ENCODE data around the gene SLC44A3. TPM values are rescaled to one million over a fixed set of nuclear protein-coding genes. Genes with fewer than 3 reads are reported as not detected.

The SLC44A3 gene
- polyA plus RNA-seq, 3 donors = not detected

DNA sequence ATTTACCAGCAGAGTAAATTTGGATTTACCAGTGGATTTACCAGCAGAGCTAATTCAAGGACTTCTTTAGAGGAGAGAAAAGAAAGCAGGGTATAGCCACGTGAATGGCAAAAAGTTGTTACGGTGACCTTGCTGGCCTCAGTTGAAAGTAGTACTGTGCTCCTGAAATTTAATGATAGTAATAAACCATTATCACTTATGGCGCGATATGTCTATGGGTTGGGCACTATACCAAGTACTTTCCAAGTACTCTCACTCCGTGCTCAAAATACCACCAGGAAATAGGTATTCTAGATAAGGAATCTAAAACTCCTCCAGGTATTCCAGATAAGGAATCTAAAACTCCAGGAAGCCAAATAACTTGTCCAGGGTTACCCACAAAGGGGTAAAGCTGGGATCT lies 35.8 kb downstream of the SLC44A3 start:
- no peak overlapping the region for H3K4me2 ChIP-seq (replicated peaks; ENCODE audit: extremely low read depth, low read length, poor library complexity, severe bottlenecking)
- no peak overlapping the region for H3K27ac Mint-ChIP-seq
- H3K27ac ChIP-seq (ENCODE audit: low read depth in 1 of 2, low read length in 2 of 2) = no peak overlapping the region
- peaks cover 8 to 17% (median 14%) of the 10 kb centered on the region in 3 donors for H3K27me3 Mint-ChIP-seq (ENCODE audit: low read depth in 3 of 3)
- no peaks in the 10 kb centered on the region for H3K79me2 ChIP-seq (ENCODE audit: insufficient read depth, low read length)
- intact Hi-C loops (cut with micrococcal nuclease) = loop anchor here in 1 of 2 donors (10.0 kb wide), 1 partner anchor 379 kb away; the partner anchor contains the start of gene RWDD3
- peaks cover 5 to 11% of the 10 kb centered on the region in 2 donors for H3K27me3 ChIP-seq (ENCODE audit: control insufficient read depth in 2 of 2, insufficient read depth in 2 of 2, low read length in 2 of 2)
- H3K36me3 ChIP-seq (replicated peaks in 1 of 2; ENCODE audit: control insufficient read depth in 1 of 2, insufficient read depth in 2 of 2, low read length in 2 of 2) = no peaks in the 10 kb centered on the region
- no peaks in the 10 kb centered on the region for H3K36me3 Mint-ChIP-seq
- H3K4me3 ChIP-seq (replicated peaks in 1 of 3; ENCODE audit: low read depth in 2 of 3, low read length in 3 of 3) = no peak overlapping the region
- H3K9me3 Mint-ChIP-seq = no peaks in the 10 kb centered on the region
- no peak overlapping the region for H2AFZ ChIP-seq (ENCODE audit: insufficient read depth, low read depth, low read length, poor library complexity, severe bottlenecking)
- no peaks in the 10 kb centered on the region for H3K4me1 Mint-ChIP-seq
- no peak overlapping the region for H3K4me3 Mint-ChIP-seq
- no peaks in the 10 kb centered on the region for H3K9me3 ChIP-seq (replicated peaks in 1 of 2; ENCODE audit: control insufficient read depth in 1 of 2, insufficient read depth in 1 of 2, low read length in 2 of 2)
- no peaks in the 10 kb centered on the region for H4K20me1 ChIP-seq (ENCODE audit: insufficient read depth, low read length)
- no peak overlapping the region for H3K9ac ChIP-seq (ENCODE audit: insufficient read depth, low read length, poor library complexity, severe bottlenecking)
- H3K4me1 ChIP-seq (ENCODE audit: control insufficient read depth in 1 of 2, insufficient read depth in 2 of 2, low read length in 2 of 2) = peaks cover 5 to 7% of the 10 kb centered on the region in 2 donors
- TF ChIP-seq CTCF (IDR thresholded peaks at IDR 0.05) = no peak
- WGBS (ENCODE audit: insufficient coverage) = no CpG with 5 or more reads among the region's 5 CpGs
- DNase-seq = no peak

GRCh38 chr1:94856868-94857267 lies 36.7 kb downstream of the SLC44A3 start:
- TF ChIP-seq CTCF (IDR thresholded peaks at IDR 0.05) = no peak
- Histone ChIP-seq H4K20me1 (ENCODE audit: insufficient read depth, low read length) (no peaks in the 10 kb centered on the region), H2AFZ (ENCODE audit: insufficient read depth, low read depth, low read length, poor library complexity, severe bottlenecking) (no peak overlapping the region), H3K4me2 (replicated peaks; ENCODE audit: extremely low read depth, low read length, poor library complexity, severe bottlenecking) (no peak overlapping the region), H3K79me2 (ENCODE audit: insufficient read depth, low read length) (no peaks in the 10 kb centered on the region), H3K9me3 (replicated peaks in 1 of 2; ENCODE audit: control insufficient read depth in 1 of 2, insufficient read depth in 1 of 2, low read length in 2 of 2) (no peaks in the 10 kb centered on the region), H3K4me3 (replicated peaks in 1 of 3; ENCODE audit: low read depth in 2 of 3, low read length in 3 of 3) (no peak overlapping the region), H3K27me3 (ENCODE audit: control insufficient read depth in 2 of 2, insufficient read depth in 2 of 2, low read length in 2 of 2) (peaks cover 5 to 11% of the 10 kb centered on the region in 2 donors), H3K9ac (ENCODE audit: insufficient read depth, low read length, poor library complexity, severe bottlenecking) (no peak overlapping the region), H3K36me3 (replicated peaks in 1 of 2; ENCODE audit: control insufficient read depth in 1 of 2, insufficient read depth in 2 of 2, low read length in 2 of 2) (no peaks in the 10 kb centered on the region), H3K4me1 (ENCODE audit: control insufficient read depth in 1 of 2, insufficient read depth in 2 of 2, low read length in 2 of 2) (peaks cover 5 to 7% of the 10 kb centered on the region in 2 donors), H3K27ac (ENCODE audit: low read depth in 1 of 2, low read length in 2 of 2) (no peak overlapping the region)
- no peak overlapping the region for H3K27ac Mint-ChIP-seq
- no peak for DNase-seq
- H3K4me1 Mint-ChIP-seq = no peaks in the 10 kb centered on the region
- WGBS (ENCODE audit: insufficient coverage) = no CpG with 5 or more reads among the region's 3 CpGs
- intact Hi-C loops (cut with micrococcal nuclease) = loop anchor here in 1 of 2 donors (10.0 kb wide), 1 partner anchor 378 kb away; the partner anchor contains the start of gene RWDD3
- H3K36me3 Mint-ChIP-seq = no peaks in the 10 kb centered on the region
- H3K4me3 Mint-ChIP-seq = no peak overlapping the region
- H3K27me3 Mint-ChIP-seq (ENCODE audit: low read depth in 3 of 3) = peaks cover 8 to 17% (median 14%) of the 10 kb centered on the region in 3 donors
- H3K9me3 Mint-ChIP-seq = no peaks in the 10 kb centered on the region
